ENCODE results near the gene RNF152. TPM values are rescaled to one million over a fixed set of nuclear protein-coding genes. Genes with fewer than 3 reads are reported as not detected.

The RNF152 gene
- total RNA-seq, 1 donor from 2014 or later, result 13.4 TPM

GRCh38 chr18:61840324-61840723, 52.5 kb downstream of the RNF152 start:
- no peak for TF ChIP-seq CTCF (IDR thresholded peaks at IDR 0.05)
- no peak for DNase-seq
- no peak for ATAC-seq
- no peaks in the 10 kb centered on the region for H3K27me3 ChIP-seq (ENCODE audit: low read depth)
- no peak overlapping the region for H3K4me3 ChIP-seq
- H3K4me1 ChIP-seq, result no peaks in the 10 kb centered on the region
- no peaks in the 10 kb centered on the region for H3K9me3 ChIP-seq
- H3K36me3 ChIP-seq, result no peaks in the 10 kb centered on the region
- no peak overlapping the region for H3K27ac ChIP-seq
- intact Hi-C loops (cut with DNase I), result no loop called here

- no peak overlapping the region for H3K4me3 ChIP-seq
- H3K27ac ChIP-seq, result no peak overlapping the region
- intact Hi-C loops (cut with DNase I), result no loop called here
- DNase-seq (no peak), ATAC-seq (no peak)
- no peaks in the 10 kb centered on the region for H3K27me3 ChIP-seq (ENCODE audit: low read depth)
- no peaks in the 10 kb centered on the region for H3K9me3 ChIP-seq
- TF ChIP-seq CTCF (IDR thresholded peaks at IDR 0.05), result no peak
- H3K4me1 ChIP-seq, result peaks cover 9% of the 10 kb centered on the region
- no peaks in the 10 kb centered on the region for H3K36me3 ChIP-seq
Observed at GRCh38 chr18:61838521-61838920, 54.3 kb downstream of the RNF152 start.

- Histone ChIP-seq H3K4me1 (peaks cover 23% of the 10 kb centered on the region), H3K4me3 (no peak overlapping the region), H3K27ac (no peak overlapping the region), H3K9me3 (no peaks in the 10 kb centered on the region), H3K36me3 (no peaks in the 10 kb centered on the region), H3K27me3 (ENCODE audit: low read depth) (no peaks in the 10 kb centered on the region)
- TF ChIP-seq CTCF (IDR thresholded peaks at IDR 0.05), result no peak
- no peak for DNase-seq
- intact Hi-C loops (cut with DNase I), result no loop called here
- no peak for ATAC-seq
Observed at GRCh38 chr18:61833978-61834377, 58.8 kb downstream of the RNF152 start.

- intact Hi-C loops (cut with DNase I), result no loop called here
- Histone ChIP-seq H3K27ac (no peak overlapping the region), H3K4me3 (no peak overlapping the region), H3K9me3 (no peaks in the 10 kb centered on the region), H3K4me1 (peaks cover 23% of the 10 kb centered on the region), H3K27me3 (ENCODE audit: low read depth) (no peaks in the 10 kb centered on the region), H3K36me3 (no peaks in the 10 kb centered on the region)
- ATAC-seq (peak in 1 of 2 donors; percentile 35), DNase-seq (no peak)
- TF ChIP-seq CTCF (IDR thresholded peaks at IDR 0.05), result no peak
Observed at GRCh38 chr18:61833387-61833786, 59.4 kb downstream of the RNF152 start.

GRCh38 chr18:61832858-61833257, 59.9 kb downstream of the RNF152 start:
- intact Hi-C loops (cut with DNase I), result no loop called here
- no peak for TF ChIP-seq CTCF (IDR thresholded peaks at IDR 0.05)
- Histone ChIP-seq H3K27me3 (ENCODE audit: low read depth) (no peaks in the 10 kb centered on the region), H3K27ac (no peak overlapping the region), H3K9me3 (no peaks in the 10 kb centered on the region), H3K4me1 (peaks cover 23% of the 10 kb centered on the region), H3K4me3 (no peak overlapping the region), H3K36me3 (no peaks in the 10 kb centered on the region)
- DNase-seq (no peak), ATAC-seq (no peak)

- DNase-seq (no peak), ATAC-seq (no peak)
- TF ChIP-seq CTCF (IDR thresholded peaks at IDR 0.05), result no peak
- H3K4me1 ChIP-seq, result peaks cover 23% of the 10 kb centered on the region
- H3K4me3 ChIP-seq, result no peak overlapping the region
- no peak overlapping the region for H3K27ac ChIP-seq
- H3K27me3 ChIP-seq (ENCODE audit: low read depth), result no peaks in the 10 kb centered on the region
- intact Hi-C loops (cut with DNase I), result no loop called here
- H3K9me3 ChIP-seq, result no peaks in the 10 kb centered on the region
- H3K36me3 ChIP-seq, result no peaks in the 10 kb centered on the region
Observed at GRCh38 chr18:61831071-61831470, 61.7 kb downstream of the RNF152 start.

Data from lower lobe of right lung (tissue), 2 donors.